GM18870 (cell line): ENCODE results near the gene HIPK2.

Source experiments
- ATAC-seq: cut with Tn5 transposase; IDR thresholded peaks from one replicate; pipeline ENCODE4 v1.9.1; 2021; ENCODE audit warnings: moderate library complexity; ENCODE audit not compliant: unreplicated experiment

Gene HIPK2

GRCh38 chr7:139753081-139753692 is 24.6 kb downstream of the HIPK2 start:
- ATAC-seq: no peak

GRCh38 chr7:139752604-139753003 is 25.2 kb downstream of the HIPK2 start:
- ATAC-seq: no peak

DNA sequence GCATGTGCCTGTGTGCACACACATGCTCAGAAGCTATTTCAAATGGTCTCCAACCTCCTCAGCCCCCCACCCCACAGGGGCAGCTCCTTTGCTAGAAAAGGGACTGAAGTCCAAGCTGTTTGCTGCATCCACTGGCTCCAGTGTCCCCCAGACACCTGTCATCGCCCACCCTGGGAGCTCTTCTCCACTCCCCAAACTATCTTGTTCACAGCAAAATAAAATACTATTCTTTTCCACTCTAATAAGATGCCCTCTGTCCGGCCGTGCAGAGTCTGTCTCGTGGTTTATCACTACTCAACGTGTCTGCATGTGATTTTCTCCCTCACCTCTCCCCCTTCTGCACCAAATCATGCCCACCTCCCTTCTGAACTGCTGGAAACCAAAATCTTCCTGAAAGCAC is 25.6 kb downstream of the HIPK2 start:
- ATAC-seq: no peak

- ATAC-seq: no peak
Measured at GRCh38 chr7:139750459-139751095, 27.2 kb downstream of the HIPK2 start.

GRCh38 chr7:139749545-139749944 is 28.3 kb downstream of the HIPK2 start:
- ATAC-seq: no peak

DNA sequence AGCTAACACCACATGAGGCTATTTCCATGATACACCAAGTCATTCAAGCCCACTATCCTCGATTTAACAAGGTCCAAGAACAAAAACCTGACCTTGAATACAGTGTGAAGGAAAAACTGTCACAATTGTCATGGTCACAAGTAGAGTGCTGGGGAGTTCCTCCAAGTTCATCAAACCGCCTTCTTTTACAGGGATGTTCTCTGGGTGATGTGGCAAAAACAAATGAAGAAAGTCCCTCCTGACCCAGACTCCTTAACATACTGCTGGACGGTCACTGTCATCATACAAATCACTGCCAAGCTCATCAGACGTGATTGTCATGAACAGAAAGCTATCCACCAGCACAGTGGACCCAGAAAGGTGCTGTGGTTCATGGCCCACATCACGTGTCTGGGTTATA is 28.9 kb downstream of the HIPK2 start:
- no peak for ATAC-seq

DNA sequence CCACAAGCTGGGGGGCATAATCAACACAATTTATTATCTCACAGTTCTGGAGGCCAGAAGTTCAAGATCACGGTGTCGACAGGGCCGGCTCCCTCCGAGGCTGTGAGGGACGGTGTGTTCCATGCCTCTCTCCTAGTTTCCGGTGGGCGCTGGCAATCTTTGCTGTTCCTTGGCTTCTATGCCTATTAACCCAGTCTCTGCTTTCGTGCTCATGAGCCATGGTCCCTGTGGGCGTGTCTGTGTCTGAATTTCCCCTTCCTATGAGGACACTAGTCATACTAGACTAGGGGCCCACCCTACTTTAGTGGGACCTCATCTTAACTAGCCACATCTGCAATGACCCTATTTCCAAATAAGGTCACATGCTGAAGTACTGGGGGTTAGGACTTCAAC is 29.4 kb downstream of the HIPK2 start:
- no peak for ATAC-seq

DNA sequence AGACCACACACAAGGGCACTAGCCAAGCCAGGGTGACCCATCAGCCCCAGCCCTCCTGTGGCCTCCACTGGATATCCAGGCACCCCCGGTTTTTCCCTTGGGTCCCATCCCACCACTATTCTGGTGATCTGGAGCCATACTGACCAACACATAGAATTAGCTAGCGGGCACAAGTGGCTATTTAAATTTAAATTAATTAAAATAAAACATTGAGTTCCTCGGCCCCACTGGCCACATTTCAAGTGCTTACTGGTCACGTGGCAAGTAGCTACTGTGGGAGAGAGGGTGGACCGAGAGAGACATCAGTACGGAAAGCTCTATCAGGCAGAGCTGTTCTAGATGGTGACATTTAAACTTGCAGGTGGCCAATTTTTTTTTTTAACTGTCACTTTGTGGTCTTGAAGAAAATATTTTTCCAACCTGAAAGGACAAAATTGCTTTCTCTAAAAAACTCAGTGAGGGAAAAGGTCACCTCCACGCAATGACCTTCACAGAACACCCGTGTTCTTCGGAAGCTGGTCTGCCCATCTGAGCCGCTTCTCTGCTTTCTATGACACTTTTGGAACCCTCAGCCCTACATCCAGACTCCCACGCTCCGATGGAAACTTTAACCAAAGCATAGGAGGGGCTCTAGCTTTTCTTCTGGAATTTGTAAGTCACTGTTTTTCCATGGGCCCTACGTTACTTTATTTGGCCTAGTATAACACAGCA is 30.0 kb downstream of the HIPK2 start:
- ATAC-seq: no peak

DNA sequence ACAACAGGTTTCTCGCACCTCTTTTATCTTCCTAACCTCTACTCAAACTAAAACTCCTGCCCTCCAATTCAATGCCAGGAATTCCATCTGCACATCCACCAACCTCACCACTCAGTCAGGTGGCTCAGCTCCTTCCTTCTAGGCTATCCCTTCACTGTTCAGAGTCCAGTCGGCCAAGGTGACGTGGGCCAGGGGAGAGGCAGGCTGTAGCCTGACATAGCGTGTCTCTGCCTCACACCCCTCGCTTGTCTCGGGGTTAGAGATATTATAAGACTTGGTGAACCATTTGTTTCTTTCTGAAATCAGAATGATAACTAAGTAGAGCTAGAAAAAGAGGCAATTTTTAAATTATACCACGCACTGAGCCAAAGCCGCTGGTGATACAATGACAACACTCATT is 31.1 kb downstream of the HIPK2 start:
- no peak for ATAC-seq

DNA sequence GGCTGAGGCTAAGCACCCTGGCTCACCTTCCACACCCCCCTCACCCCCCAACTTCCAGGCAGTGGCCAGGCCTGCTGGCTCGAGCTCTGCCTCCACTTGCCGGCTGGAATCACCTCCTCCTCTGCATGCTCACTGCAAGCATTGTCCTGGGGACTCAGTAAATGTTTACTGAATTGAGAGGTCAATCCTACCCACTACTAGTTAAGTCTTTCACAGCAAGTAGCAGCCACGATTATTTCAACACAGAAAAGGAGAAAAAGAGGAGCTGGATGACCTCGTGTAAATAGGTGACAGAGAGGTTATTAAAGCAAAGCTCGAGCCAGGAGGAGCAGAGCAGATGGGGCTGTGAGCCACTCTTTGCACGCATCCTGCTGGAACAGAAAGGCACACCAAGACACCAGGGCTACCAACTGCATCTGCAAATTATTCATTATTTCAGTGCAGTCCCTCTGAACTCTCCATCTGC is 32.1 kb downstream of the HIPK2 start:
- no peak for ATAC-seq

DNA sequence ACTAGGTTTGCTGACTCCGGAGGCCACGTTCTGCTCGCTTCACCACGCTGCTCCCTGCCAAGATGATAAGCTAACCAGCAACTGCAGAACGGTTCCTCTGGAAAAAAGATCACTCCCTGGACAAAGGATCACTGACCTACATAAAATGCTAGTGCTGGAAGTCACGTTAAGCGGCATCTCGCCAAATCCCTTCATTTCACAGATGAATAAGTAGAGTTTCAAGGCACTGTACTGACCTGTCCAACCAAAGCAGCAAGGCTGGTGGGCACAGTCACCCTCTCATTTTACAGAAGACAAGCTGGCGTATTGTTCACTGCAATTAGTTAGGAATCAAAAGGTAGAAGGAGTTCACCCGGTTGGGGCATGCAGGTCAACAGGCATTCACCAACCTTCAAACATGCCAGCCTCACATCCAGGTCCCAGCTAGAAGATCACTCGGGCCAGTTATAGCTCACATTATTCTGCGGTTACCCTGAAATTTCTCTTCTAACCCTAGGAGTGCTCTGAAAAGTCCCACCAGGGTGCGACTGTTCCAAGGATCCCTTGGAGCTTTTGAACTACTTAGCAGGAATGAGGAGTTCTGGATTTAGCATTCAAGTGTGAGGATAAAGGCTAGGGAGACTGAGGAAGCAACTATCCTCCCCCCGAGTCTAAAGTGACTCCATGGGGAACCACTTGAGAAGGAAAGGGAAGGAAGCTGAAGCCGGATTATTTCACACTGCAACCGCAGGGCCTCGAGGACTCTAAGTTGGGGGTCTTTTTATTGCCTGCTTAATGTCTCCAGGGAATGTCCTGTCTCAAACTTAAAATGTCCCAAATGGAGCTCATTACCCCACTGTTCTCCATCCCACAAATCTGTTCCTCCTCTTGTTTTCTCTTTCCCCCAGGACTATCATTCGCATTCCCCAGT is 32.8 kb downstream of the HIPK2 start:
- no peak for ATAC-seq

DNA sequence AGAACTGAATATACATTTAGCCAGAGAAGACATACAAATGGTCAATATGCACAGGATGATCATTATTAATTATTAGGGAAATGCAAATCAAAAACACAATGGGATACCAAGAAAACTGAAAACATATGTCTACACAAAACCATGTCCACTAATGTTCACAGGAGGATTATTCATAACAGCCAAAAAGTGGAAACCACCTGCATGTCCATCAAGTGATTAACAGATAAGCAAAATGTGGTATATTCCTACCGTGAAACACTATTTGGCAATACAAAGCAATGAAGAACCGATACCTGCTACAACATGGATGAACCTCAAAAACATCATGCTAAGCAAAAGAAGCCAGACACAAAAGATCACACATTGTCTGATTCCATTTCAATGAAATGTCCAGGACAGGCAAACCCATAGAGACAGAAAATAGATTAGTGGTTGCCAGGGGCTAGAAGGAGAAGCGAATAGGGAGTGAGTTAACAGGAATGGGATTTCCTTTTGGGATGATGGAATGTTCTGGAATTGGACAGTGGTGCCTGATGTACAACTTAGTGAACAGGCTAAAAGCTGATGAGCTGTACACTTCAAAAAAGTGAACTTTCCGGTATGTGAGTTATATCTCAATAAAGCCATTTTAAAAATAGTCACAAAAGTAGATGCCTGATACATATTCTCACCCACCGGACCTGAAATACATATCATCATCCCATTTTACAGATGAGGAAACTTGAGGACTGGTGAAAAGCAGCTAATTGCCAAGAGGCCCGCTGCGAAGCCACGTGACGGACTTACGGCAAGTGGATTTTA is 33.6 kb downstream of the HIPK2 start:
- ATAC-seq: no peak

- ATAC-seq: no peak
Measured at GRCh38 chr7:139743267-139743966, 34.4 kb downstream of the HIPK2 start.

DNA sequence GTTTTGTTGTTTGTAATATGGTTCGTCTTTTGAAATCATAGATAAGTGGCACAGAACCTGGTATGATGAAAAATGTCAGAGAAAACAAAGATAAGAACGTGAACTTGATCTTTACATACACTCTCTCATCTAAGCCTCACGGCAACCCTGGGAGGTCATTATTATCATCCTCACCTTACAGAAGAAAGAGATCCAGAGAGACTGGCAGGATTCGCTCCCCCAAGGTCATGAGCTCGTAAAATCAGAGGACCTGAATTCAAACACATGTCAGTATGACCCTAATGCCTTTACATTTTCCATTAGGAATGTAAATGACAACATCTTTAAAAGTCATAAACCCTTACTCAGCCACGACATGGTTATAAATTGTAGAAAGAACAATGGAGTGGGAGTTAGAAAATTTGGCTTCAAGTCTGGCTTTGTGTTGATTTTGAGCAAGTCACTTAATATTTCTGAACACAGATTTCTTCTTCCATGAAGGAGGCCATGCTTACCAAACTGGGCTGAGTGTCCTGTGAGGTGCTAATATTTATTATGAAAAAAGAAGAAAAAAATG is 35.9 kb downstream of the HIPK2 start:
- ATAC-seq: no peak

- ATAC-seq: no peak
Measured at GRCh38 chr7:139741239-139741638, 36.6 kb downstream of the HIPK2 start.

GRCh38 chr7:139739863-139740597 is 37.8 kb downstream of the HIPK2 start:
- ATAC-seq: no peak

GRCh38 chr7:139738772-139739171 is 39.0 kb downstream of the HIPK2 start:
- no peak for ATAC-seq

DNA sequence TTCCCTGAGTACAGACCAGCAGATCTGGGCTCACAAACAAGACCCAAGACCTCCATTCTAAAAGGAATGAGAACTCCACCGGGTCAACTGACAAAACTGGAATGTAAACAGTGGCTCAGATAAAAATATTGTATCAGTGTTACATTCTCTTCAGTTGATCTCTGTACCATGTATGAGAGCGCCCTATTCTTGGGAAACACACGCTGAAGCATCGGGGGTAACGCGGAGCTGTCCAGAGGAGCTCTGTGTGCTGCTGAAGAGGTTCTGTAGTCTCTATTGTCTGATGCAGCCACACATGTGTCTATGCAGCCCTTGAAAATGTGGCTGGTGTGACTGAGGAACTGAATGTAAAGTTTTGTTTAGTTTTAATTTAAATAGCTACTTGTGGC is 39.7 kb downstream of the HIPK2 start:
- ATAC-seq: no peak
